ENCODE results near the gene MAP2.
"Not testable (repeated sequence)": the region's sequence is repeated elsewhere in the genome, so short reads cannot be mapped to it uniquely, and the experiment has no call there.

The MAP2 gene

DNA sequence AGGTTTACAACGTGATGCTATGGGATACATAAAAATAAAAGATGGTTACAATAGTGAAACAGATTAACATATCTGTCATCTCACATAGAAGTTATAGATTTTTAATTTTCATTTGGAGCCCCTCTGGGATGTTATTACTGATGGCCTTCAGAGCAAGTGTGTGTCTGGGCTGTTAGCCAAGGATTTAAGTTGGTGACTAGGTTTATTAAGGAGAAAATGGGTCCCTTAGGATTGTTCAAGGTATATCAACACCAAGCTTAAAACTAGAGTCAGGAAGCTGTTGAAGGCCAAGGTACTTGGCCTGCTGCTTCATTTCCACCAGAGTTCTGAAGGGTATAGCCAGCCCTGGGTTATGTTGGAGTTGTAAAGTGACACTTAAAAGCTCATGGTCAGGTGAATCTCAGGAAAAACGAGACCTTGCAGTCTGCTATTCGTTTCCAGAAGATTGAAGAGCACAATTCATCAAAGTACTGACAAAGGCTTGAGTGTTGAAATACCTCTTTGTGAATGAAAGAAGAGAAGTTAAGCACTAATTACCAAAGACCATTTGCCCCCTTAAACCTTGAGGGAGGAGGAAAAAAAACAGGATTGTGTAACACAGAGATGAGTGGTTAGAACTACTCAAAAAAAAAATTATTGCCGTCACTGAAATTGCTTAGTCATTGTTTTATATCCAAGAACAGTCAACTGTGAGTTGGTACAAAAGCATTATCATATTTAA lies 48.4 kb downstream of the MAP2 start:
- no peak for DNase-seq

DNA sequence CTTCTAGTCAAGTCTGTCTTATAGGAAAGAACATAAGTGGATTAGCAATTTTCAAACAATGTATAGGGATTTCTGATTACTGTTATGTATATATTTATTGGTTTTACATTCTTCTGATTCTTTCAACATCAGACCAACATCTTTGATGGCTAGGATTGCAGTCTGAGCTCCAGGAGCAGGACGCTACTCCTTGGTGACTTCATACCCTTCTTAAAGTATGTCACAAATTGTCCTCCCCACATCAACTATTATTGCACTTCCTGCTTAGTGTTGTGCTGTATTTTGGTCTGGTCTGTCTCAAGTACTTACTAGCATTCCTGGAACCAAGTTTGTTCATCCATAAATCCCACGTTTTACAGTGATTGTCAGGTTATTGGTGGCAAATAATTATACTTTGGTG lies 49.0 kb downstream of the MAP2 start:
- DNase-seq: no peak

DNA sequence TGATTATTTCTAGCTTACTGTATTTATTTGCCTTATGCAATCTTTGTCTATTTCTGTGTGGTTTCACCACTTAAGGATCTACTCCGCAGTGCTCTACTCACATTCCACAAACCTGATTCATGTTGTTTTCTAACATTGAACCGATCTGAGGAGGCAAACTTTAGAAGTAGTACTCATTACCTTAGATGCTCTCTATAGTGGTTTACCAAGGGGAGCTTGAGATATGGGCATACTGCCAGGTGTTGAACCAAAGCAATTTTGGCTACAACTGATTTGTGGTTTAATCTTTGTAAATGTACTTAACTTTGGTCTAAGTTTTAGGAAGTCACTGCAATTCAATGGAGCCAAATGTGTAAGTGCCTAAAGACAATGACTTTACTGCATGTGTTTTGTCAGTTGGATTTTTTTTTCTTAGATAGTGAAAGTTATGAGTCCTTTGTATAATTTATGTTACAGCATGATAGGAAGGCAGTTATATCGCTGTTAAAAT lies 50.1 kb downstream of the MAP2 start:
- DNase-seq: no peak

DNA sequence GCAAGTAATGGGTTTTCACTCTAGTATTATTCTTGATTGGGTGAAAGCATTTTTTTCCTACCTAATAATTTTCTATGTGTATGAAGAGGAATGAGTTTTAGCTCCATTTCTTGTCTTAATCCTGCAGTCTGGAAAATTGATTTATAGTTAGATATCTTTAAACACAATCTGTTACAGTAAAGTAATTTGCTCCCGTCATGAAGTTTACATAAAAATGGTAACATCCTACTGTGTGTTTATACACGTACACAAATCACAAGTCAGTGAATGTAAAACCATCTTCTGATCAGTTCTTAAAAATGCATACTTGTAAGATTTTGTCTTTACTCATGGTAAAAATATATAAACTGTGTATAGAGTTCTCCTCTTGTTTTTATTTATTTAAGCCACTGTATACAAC lies 51.1 kb downstream of the MAP2 start:
- no peak for DNase-seq

DNA sequence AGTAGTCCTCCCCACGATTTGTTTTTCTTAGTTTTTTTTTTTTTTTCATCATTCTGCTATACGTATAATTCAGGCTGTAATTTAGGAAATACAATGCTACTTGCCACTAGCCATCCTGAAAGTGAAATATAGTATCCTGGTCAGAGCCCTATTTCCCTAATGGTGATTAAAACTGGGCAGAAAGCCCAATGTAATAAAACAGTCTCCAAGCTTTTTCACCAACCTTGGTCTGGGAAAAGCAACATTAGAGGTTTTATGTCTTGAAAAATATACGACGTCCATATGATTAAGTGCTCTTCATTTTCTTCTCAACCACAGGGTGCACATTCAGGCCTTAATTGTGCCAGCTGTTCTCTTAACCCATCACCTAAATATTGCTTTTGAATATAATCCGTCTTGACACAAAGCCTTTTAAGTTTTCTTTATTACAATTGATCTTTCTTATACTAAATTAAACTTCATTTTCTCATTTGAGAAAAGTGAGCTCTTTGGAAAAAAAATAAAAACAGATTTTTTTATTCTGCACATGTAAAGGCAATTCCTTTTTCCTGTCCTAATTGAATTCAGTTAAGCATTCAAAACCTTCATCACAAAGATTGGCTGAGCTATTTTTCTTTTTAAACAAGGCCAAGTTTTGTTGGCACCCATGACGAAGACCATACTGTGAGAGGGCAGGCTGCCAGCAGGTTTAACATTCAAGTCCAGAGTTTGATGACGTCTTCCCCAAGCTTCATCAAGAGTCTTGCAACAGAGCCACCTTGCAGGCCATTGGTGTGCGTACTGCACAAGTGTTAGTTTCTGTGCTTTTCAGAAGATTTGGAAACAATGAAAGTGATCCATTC lies 52.7 kb downstream of the MAP2 start:
- peak in 35 of 56 donors; percentile 1 to 82 (median 27) for DNase-seq

DNA sequence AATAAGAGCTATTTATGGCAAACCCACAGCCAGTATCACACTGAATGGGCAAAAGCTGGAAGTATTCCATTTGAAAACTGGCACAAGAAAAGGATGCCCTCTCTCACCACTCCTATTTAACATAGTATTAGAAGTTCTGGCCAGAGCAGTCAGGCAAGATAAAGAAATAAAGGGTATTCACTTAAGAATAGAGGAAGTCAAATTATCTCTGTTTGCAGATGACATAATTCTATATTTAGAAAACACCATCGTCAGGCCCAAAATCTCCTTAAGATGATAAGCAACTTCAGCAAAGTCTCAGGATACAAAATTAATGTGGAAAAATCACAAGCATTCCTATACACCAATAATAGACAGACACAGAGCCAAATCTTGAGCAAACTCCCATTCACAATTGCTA lies 68.4 kb downstream of the MAP2 start:
- DNase-seq: not testable (repeated sequence)

DNA sequence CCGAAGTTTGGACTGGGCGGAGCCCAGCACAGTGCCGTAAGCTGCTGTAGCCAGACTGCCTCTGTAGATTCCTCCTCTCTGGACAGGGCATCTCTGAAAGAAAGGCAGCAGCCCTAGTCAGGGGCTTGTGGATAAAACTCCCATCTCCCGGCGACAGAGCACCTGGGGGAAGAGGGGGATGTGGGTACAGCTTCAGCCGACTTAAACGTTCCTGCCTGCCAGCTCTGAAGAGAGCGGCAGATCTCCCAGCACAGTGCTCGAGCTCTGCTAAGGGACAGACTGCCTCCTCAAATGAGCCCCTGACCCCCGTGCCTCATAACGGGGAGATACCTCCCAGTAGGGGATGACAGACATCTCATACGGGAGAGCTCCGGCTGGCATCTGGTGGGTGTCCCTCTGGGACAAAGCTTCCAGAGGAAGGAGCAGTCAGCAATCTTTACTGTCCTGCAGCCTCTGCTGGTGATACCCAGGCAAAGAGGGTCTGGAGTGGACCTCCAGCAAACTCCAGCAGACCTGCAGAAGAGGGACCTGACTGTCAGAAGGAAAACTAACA lies 71.3 kb downstream of the MAP2 start:
- not testable (repeated sequence) for DNase-seq

DNA sequence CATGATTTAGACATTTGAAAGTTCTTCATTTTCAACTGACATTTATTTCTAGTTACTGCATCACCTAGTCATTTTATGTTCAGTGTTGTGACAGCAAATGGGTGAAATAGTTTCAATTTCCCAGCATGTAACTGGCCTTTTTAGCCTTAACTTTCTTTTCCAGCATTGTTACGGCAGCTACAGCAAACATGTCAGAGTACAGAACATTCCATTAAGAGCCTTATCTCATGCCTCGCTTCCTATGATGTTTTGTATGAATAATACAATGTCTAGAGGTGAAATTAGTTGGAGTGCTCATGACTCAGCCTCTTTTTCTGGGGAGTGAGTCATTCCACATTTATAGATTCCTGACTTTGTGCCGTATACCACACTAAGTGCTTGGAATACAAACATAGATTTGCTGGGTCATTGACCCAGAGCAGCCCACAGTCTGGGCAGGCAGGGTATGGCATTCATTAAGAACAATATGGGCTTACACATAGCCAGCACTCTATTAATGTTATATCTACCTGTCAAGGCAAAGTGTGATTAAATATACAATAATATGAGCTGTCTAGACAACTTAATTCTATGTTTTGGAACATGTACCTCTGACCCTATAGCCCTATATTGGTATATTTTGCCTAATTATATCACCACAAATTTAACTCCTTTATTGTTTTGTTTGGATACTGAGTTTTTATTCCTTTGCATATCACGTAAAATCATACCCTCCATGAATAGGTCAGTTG lies 72.2 kb downstream of the MAP2 start:
- DNase-seq: peak in 5 of 56 donors; percentile 2 to 56 (median 8)

DNA sequence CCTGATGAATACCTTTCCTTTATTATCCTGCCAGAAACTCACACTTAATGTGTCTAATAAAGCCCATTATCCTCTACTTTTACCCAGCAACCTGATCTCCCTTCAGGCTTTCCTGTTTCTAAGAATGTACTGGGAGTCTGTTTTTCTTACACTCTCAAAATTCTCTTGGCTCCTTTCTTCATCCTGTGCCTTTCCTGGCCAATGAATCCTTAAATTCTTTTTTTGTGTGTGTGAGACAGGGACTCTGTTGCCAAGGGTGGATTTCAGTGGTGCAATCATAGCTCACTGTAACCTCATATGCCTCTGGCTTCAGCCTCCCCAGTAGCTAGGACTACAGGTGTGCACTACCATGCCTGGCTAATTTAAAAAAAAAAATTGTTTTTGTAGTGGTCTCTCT lies 72.7 kb downstream of the MAP2 start:
- no peak for DNase-seq

DNA sequence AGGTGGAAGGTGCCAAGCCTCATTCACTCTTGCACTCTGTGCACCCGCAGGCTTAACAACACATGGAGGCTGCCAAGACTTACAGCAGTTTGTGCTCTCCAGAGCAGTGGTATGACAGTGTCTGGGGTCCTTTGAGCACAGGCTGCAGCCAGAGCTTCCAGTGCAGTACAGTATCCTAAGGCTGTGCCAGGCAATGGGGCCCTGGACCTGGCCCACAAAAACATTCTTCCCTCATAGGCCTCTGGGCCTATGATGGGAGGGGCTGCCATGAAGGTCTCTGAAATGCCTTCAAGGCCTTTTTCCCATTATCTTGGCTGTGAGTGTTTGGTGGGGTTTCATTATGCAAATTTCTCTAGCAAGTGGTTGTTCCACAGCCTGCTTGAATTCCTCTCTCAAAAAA lies 74.8 kb downstream of the MAP2 start:
- no peak for DNase-seq

DNA sequence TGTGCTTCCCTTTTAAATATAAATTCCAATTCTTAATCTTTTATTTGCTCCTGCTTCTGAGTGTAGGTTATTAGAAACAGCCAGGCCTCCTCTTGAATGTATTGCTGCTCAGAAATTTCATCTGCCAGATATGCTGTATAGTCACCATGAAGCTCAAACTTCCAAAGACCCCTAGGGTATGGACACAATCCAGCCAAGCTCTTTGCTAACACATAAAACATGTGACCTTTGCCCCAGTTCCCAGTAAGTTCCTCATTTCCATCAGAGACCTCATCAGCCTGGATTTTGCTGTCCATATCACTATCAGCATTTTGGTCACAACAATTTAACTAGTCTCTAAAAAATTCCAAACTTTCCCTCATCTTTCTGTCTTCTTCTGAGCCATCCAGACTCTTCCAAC lies 75.2 kb downstream of the MAP2 start:
- DNase-seq: no peak

DNA sequence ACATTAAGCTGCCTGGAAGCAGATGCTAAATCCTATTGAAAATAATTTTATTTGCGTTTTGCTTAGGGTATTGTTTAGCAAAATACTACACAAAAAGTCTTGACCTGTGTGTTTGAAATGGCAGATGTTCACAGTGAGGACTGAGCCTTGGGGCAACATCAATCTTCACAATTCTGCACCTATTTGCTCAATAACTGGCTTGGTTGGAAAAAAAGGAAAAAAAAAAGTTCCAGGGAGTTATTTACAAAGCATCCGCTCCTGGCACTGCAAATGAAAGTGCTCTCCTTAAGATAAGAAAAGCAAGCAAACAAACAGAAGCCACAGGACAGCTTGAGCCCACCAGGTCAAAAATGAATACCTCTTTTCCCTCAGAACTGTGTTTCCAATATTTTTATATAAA lies 77.7 kb downstream of the MAP2 start:
- no peak for DNase-seq

DNA sequence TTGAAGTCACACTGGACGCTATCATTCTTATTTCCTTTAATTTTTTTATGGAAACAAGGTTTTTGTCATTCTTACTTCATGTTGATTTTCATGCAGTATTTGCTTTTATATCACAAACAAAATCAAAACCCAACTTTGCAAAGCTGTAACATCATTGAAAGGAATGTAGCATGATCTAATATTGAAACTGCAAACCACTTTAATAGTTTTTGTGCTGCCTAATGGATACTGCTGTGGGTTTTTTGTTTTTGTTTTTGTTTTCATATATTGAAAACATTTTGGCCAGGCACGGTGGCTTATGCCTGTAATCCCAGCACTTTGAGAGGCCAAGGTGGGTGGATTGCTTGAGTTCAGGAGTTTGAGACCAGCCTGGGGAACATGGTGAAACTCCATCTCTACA lies 81.6 kb downstream of the MAP2 start:
- DNase-seq: no peak

DNA sequence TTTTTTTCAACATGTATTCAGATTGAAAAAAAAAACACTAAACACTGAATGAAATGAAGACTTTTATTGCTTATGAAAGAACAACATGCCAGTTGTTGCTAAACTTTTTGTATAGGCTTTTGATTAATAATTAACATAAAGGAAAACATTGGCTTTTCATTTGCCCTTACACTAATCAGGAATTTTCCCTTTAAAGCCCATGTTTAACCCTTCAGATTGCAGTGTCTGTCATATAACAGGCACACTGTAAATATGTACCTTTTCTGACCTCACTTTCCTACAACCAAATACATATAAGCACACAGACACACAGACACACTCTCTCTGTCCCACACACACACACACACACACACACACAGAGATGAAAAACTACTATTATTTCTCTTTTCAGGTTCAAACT lies 84.4 kb downstream of the MAP2 start:
- no peak for DNase-seq

DNA sequence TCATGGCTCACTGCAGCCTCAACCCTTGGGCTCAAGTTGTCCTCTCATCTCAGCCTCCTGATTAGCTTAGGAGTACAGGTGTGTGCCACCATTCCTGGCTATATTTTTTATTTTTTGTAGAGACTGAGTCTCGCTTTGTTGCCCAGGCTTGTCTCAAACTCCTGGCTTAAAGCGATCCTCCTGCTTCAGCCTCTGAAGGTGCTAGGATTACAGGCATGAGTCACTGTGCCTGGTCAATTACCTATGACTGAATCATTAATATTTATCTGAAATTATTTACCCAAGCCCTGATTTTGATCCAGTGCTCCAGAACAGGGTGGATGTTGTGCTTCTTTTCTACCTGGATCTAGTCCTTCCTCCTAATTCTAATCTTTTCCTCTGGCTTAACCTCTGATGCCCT lies 87.8 kb downstream of the MAP2 start:
- no peak for DNase-seq

DNA sequence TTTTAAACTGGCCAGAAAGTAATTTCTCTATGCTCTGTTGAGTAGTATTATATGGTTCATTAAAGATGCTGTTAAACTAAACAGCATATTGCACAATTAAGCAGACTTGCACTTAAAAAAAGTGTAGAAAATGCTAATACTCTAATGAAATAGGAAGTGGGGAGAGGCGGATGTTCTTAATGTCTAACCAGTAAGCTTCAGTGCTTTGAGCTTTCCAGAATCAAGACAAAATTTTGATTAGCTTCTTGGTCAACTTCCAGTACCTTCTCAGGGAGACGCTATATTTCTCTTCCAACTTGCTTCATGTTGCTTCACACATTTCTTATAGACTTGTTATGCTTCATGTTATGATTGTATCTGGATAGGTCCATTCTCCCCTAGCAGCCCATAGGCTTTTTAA lies 89.1 kb downstream of the MAP2 start:
- no peak for DNase-seq

DNA sequence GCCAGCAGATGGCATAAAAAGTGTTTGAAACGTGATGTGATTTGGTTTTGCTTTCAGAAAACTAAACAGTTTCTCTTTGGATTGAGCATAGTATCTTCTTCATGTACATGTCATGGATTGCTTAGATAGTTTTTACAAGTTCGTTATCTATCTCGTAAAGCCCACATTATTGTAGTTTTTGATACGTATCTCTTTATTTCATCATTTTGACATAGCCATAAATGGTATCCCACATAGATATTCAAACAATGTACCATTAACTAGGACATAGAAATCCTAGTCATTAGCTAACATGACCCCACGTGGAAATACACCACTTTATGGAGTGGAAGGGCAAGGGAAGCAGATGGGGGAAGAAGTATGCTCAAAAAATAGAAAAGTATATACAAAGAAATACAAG lies 93.6 kb downstream of the MAP2 start:
- no peak for DNase-seq

DNA sequence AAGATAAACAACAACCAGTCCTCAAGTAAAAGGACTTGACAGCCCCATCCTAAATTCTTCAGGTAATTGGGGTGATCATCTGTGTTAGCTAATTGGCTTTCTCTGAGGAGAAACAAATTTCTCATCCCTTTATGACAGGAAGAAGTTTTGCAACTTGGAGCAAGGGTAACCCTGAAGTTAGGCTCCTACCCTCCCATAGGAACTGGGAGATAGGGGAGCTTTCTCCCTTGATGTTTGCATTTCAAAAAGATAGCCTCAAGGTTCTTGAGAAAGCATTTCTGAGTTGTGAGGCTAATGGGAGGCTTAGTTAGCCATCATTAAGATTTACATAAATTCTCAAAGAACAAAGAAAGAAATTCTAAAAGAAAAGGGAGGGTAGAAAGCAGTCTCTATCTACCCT lies 95.4 kb downstream of the MAP2 start:
- DNase-seq: no peak

DNA sequence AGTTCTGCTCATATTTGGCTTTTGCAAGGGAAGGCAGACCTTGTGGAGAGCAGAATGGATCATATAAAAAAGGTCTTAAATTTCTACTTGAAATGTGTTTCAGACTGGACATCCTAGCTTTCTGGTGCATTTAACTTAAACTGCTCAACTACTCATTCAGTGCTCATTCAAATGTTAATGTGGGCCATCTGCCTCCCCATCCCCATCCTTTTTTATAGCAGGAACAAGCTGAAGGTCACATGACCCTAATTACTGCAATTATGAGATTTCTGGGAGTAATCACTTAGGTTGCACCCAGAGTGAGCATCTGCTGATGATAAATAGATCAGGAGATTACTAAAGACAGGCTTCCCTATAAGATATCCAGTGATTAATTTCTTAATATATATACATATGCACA lies 96.1 kb downstream of the MAP2 start:
- DNase-seq: no peak

DNA sequence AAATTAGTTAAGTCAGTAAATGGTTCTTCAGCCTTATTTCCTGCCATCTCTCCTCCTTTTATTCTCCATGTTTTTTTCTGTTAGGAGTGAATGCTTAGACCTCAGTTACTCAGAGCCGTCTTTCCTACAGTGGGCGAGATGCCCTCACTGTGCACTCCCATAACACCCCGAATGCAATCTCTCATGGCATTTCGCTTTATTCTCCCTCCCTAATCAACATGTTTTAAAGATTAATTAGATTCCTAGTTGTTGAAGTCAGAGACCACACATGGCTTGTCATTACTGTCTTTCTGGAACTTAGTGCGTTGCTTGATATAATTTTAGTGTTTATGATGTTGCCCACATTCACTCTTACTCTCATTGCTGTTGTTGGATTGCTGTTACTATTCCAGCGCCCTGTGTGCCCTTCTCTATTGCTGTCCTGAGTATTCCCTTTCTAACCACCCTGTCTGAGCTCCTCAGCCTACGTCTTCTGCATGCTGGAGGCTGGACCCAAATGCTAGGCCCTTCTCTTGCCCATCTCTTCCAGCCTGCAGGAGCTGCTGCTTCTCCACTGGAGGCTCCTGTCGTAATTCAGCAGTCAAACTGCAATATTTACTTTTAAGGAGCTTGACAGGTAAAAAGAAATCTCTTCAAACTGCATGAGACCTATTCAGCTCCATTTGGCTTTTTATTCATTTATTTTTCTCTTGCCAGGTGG lies 99.3 kb downstream of the MAP2 start:
- peak in 3 of 56 donors; percentile 0 to 10 (median 5) for DNase-seq

DNA sequence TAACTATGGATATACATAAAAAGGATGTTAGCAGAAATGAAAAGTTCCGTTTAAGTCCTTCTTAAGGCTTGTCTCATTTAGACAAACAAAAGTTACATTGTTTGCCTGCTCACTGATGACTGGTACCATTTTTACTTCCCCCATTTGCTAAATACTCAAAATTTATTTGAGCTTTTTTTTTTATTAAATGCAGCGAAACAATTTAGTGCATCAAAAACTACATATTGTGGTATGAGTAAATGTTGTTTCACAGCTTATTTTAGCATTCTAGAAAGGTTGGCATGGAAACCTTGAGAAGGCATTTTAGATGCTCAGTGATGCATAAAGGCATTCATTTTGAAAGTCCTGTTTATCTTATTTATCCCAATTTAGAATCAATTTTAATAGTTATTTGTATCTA lies 100.0 kb downstream of the MAP2 start:
- no peak for DNase-seq

All from nucleus accumbens (tissue), 56 donors.